Activated T-helper 2 cell treated with anti-CD3 and anti-CD28 coated beads, Interferon-gamma antibody, Interleukin-2, Interleukin-4, amounts not matched to agents 10 μg/mL and 5 μg/mL and 100 μg/mL, durations not matched to agents 14 hours and 24 hours and 36 hours (primary cell): Measurements from ENCODE around the gene SLC41A1. TPM values are rescaled to one million over a fixed set of nuclear protein-coding genes. Genes with fewer than 3 reads are reported as not detected.
A peak's percentile ranks its signal among the peaks of the same experiment; 100 is the strongest.

Experiments used
- DNase-seq: peaks from one replicate; pipeline ENCODE4 v3.0.0; 2021; ENCODE audit warnings: low spot score
- H3K27ac Mint-ChIP-seq: one replicate; pipeline ENCODE4 v1.8.0; 2021; ENCODE audit warnings: mixed read lengths
- H3K27me3 Mint-ChIP-seq: one replicate; pipeline ENCODE4 v1.8.0; 2021; ENCODE audit warnings: low read depth, mixed read lengths
- H3K36me3 Mint-ChIP-seq: one replicate; pipeline ENCODE4 v1.8.0; 2021; ENCODE audit warnings: low read depth, mixed read lengths
- H3K4me1 Mint-ChIP-seq: one replicate; pipeline ENCODE4 v1.8.0; 2021; ENCODE audit warnings: low read depth, mixed read lengths
- H3K4me3 Mint-ChIP-seq: one replicate; pipeline ENCODE4 v1.8.0; 2021; ENCODE audit warnings: low read depth, mild to moderate bottlenecking, moderate library complexity, mixed read lengths
- H3K9me3 Mint-ChIP-seq: one replicate; pipeline ENCODE4 v1.8.0; 2021; ENCODE audit warnings: mixed read lengths
- intact Hi-C: fragments of 100-400 bp; cut with micrococcal nuclease; formaldehyde crosslinking; loops from one replicate; pipeline ENCODE4 v1.15.1; 2023
- total RNA-seq: library from RNA; stranded (reverse); gene quantifications from 2 replicates; pipeline ENCODE4 v1.2.3, GENCODE V29; 2022

Gene SLC41A1
- total RNA-seq, 1 donor from 2014 or later: 46.9 TPM

GRCh38 chr1:205739348-205740160 is 73.4 kb downstream of the SLC41A1 start:
- peaks cover 27% of the 10 kb centered on the region for H3K4me1 Mint-ChIP-seq
- no peaks in the 10 kb centered on the region for H3K9me3 Mint-ChIP-seq
- DNase-seq: no peak
- H3K27ac Mint-ChIP-seq: peak overlapping the region; percentile 35
- peaks cover 45% of the 10 kb centered on the region for H3K36me3 Mint-ChIP-seq
- no peaks in the 10 kb centered on the region for H3K27me3 Mint-ChIP-seq
- no peak overlapping the region for H3K4me3 Mint-ChIP-seq
- intact Hi-C loops: no loop called here

Other genes with a start within 250 kb of the SLC41A1 start
- 68.8 and 80.3 TPM in 2 replicates for gene ELK4, start 181.2 kb downstream of the SLC41A1 start, total RNA-seq
- gene SLC45A3, start 132.7 kb downstream of the SLC41A1 start, total RNA-seq: 1.5 and 2.0 TPM in 2 replicates
- gene NUCKS1, start 63.0 kb downstream of the SLC41A1 start, total RNA-seq: 176 and 180 TPM in 2 replicates
- 26.2 and 26.7 TPM in 2 replicates for gene RAB29, start 37.7 kb downstream of the SLC41A1 start, total RNA-seq
- gene PM20D1, start 36.9 kb upstream of the SLC41A1 start, total RNA-seq: 0.57 and 0.78 TPM in 2 replicates
- not detected in 2 replicates for gene SLC26A9, start 130.3 kb upstream of the SLC41A1 start, total RNA-seq
- gene RAB7B, start 190.2 kb upstream of the SLC41A1 start, total RNA-seq: not detected in 2 replicates
- gene CTSE, start 210.7 kb upstream of the SLC41A1 start, total RNA-seq: not detected in 2 replicates
- not detected in 2 replicates for gene RHEX, start 240.0 kb upstream of the SLC41A1 start, total RNA-seq